Gastroesophageal sphincter (tissue), 3 donors: Measurements from ENCODE around the gene WASHC2A.
"Not testable (repeated sequence)": the region's sequence is repeated elsewhere in the genome, so short reads cannot be mapped to it uniquely, and the experiment has no call there.

Source experiments
- CTCF ChIP-seq, 4 experiments: fragments of 200-600 bp in 2 of 4; fragments of 450-650 bp in 2 of 4; sonication (generic) in 1 of 4; IDR thresholded peaks; one replicate each; pipeline ENCODE4 v1.5.1; 2017 to 2019; ENCODE audit warnings: antibody characterized with exemption in 4 of 4, mild to moderate bottlenecking in 2 of 4, moderate library complexity in 2 of 4
- EP300 ChIP-seq: sonication (generic); formaldehyde crosslinking; IDR thresholded peaks from one replicate; pipeline ENCODE4 v1.6.1; 2017; ENCODE audit warnings: antibody characterized with exemption, mild to moderate bottlenecking

DNA sequence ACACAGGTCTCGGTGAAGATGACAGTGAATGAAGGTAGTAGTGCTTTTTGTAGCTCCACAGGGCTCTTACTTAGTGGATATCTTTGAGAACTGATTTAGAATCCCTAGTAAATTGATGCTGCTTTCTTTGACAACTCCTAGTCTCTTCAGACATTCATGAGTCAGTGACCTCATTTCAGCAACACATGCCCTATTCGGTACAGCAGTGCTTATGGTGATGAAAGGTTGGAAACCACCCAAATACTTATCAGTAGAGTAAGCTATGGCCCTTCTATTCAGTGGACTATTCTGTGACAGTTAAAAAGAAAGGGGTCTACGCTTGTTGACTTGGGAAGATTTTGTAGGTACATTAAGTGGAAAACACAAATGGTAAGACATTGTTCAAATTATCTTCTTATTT, 29.0 kb downstream of the WASHC2A start:
- TF ChIP-seq CTCF (IDR thresholded peaks at IDR 0.05); EP300: not testable (repeated sequence)
